Astrocyte (in vitro differentiated cells and primary cell): ENCODE measurements around the gene RPL28. TPM values are rescaled to one million over a fixed set of nuclear protein-coding genes. Genes with fewer than 3 reads are reported as not detected.

Experiments
- DNase-seq: peaks from one replicate; pipeline ENCODE4 v3.0.0-alpha.2; 2010; ENCODE audit warnings: low read depth
- FAIRE-seq: peaks from 2 replicates; lab custom pipeline; 2011; peaks lifted over from hg19 to GRCh38; lab: Jason Lieb, UNC
- H2AFZ ChIP-seq: 2 replicates; pipeline ENCODE4 v1.6.0; 2012; ENCODE audit warnings: low read depth, low read length, inconsistent platforms
- H3K27ac ChIP-seq: 2 replicates; pipeline ENCODE4 v1.5.1; 2011; ENCODE audit warnings: low read depth, low read length, inconsistent platforms
- H3K27me3 ChIP-seq: 2 replicates; pipeline ENCODE4 v1.6.0; 2011; ENCODE audit warnings: low read length, inconsistent platforms; ENCODE audit not compliant: insufficient read depth
- H3K36me3 ChIP-seq: 2 replicates; pipeline ENCODE4 v1.5.1; 2011; ENCODE audit warnings: low read length, inconsistent platforms; ENCODE audit not compliant: insufficient read depth
- H3K4me1 ChIP-seq: 2 replicates; pipeline ENCODE4 v1.5.1; 2011; ENCODE audit warnings: low read length, inconsistent platforms; ENCODE audit not compliant: insufficient read depth
- H3K4me2 ChIP-seq: 2 replicates; pipeline ENCODE4 v1.6.0; 2012; ENCODE audit warnings: low read length, inconsistent platforms
- H3K4me3 ChIP-seq: 2 replicates; pipeline ENCODE4 v1.5.1; 2011; ENCODE audit warnings: low read depth, mild to moderate bottlenecking, low read length, inconsistent platforms; ENCODE audit not compliant: insufficient read depth
- H3K79me2 ChIP-seq: 2 replicates; pipeline ENCODE4 v1.6.0; 2012; ENCODE audit warnings: mild to moderate bottlenecking, low read length, inconsistent platforms; ENCODE audit not compliant: insufficient read depth
- H3K9ac ChIP-seq: 2 replicates; pipeline ENCODE4 v1.6.0; 2012; ENCODE audit warnings: mild to moderate bottlenecking, low read length, inconsistent platforms
- H3K9me3 ChIP-seq: 2 replicates; pipeline ENCODE4 v1.5.1; 2012; ENCODE audit warnings: low read depth, mild to moderate bottlenecking, low read length, inconsistent platforms; ENCODE audit not compliant: insufficient read depth
- H4K20me1 ChIP-seq: 2 replicates; pipeline ENCODE4 v1.6.0; 2012; ENCODE audit warnings: low read length, inconsistent platforms; ENCODE audit not compliant: insufficient read depth
- H3K27ac Mint-ChIP-seq: one replicate; pipeline ENCODE4 v1.8.0; 2021; ENCODE audit warnings: mild to moderate bottlenecking, mixed read lengths; ENCODE audit not compliant: unreplicated experiment
- H3K27me3 Mint-ChIP-seq: one replicate; pipeline ENCODE4 v1.8.0; 2021; ENCODE audit warnings: low read depth, mixed read lengths; ENCODE audit not compliant: unreplicated experiment
- H3K36me3 Mint-ChIP-seq: one replicate; pipeline ENCODE4 v1.8.0; 2021; ENCODE audit warnings: low read depth, mixed read lengths; ENCODE audit not compliant: unreplicated experiment
- H3K4me1 Mint-ChIP-seq: one replicate; pipeline ENCODE4 v1.8.0; 2021; ENCODE audit warnings: low read depth, mixed read lengths; ENCODE audit not compliant: unreplicated experiment
- H3K4me3 Mint-ChIP-seq: one replicate; pipeline ENCODE4 v1.8.0; 2021; ENCODE audit warnings: mild to moderate bottlenecking, moderate library complexity, mixed read lengths; ENCODE audit not compliant: unreplicated experiment
- H3K9me3 Mint-ChIP-seq: one replicate; pipeline ENCODE4 v1.8.0; 2021; ENCODE audit warnings: mild to moderate bottlenecking, mixed read lengths; ENCODE audit not compliant: unreplicated experiment
- CTCF ChIP-seq: IDR thresholded peaks from 2 replicates; pipeline ENCODE4 v1.5.1; 2011; ENCODE audit warnings: low read depth, mild to moderate bottlenecking, inconsistent platforms, low read length, moderate library complexity; ENCODE audit not compliant: insufficient read depth
- EZH2 ChIP-seq: IDR thresholded peaks from 2 replicates; pipeline ENCODE4 v1.6.1; 2012; ENCODE audit warnings: mild to moderate bottlenecking, low read length, inconsistent platforms; ENCODE audit not compliant: insufficient read depth
- total RNA-seq: library from RNA; stranded (reverse); gene quantifications from 2 replicates; pipeline ENCODE4 v1.2.1, GENCODE V29; 2021

The RPL28 gene
- total RNA-seq, 1 donor from 2014 or later: 2,072 TPM

- H3K4me3 ChIP-seq: no peak overlapping the region
- H3K4me2 ChIP-seq: no peak overlapping the region
- H3K79me2 ChIP-seq: peaks cover 7% of the 10 kb centered on the region
- H3K4me1 Mint-ChIP-seq: peaks cover 18% of the 10 kb centered on the region
- no peak overlapping the region for H3K4me3 Mint-ChIP-seq
- peaks cover 15% of the 10 kb centered on the region for H3K36me3 Mint-ChIP-seq
- H3K27ac Mint-ChIP-seq: no peak overlapping the region
- no peaks in the 10 kb centered on the region for H3K27me3 ChIP-seq
- no peaks in the 10 kb centered on the region for H3K9me3 ChIP-seq
- H3K4me1 ChIP-seq: peaks cover 15% of the 10 kb centered on the region
- H3K27ac ChIP-seq: no peak overlapping the region
- H3K36me3 ChIP-seq: no peaks in the 10 kb centered on the region
- no peaks in the 10 kb centered on the region for H3K9me3 Mint-ChIP-seq
- TF ChIP-seq CTCF (no peak), EZH2 (no peak)
- no peaks in the 10 kb centered on the region for H3K27me3 Mint-ChIP-seq
- DNase-seq: no peak
- no peak for FAIRE-seq
- H2AFZ ChIP-seq: no peak overlapping the region
- peaks cover 6% of the 10 kb centered on the region for H4K20me1 ChIP-seq
- no peak overlapping the region for H3K9ac ChIP-seq
These were observed 40.5 kb upstream of the RPL28 start for GRCh38 chr19:55345101-55345817.

GRCh38 chr19:55345818-55346724 lies 39.7 kb upstream of the RPL28 start:
- FAIRE-seq (no peak), DNase-seq (no peak)
- no peak for TF ChIP-seq EZH2
- TF ChIP-seq CTCF: no peak
- peaks cover 15% of the 10 kb centered on the region for H3K36me3 Mint-ChIP-seq
- Histone ChIP-seq H3K4me3 (no peak overlapping the region), H3K79me2 (peaks cover 3% of the 10 kb centered on the region), H3K27ac (no peak overlapping the region), H3K9me3 (no peaks in the 10 kb centered on the region), H3K36me3 (no peaks in the 10 kb centered on the region), H3K4me1 (peaks cover 8% of the 10 kb centered on the region), H3K27me3 (no peaks in the 10 kb centered on the region), H4K20me1 (peaks cover 6% of the 10 kb centered on the region), H3K9ac (no peak overlapping the region), H3K4me2 (no peak overlapping the region), H2AFZ (no peak overlapping the region)
- H3K4me1 Mint-ChIP-seq: peaks cover 18% of the 10 kb centered on the region
- H3K27ac Mint-ChIP-seq: no peak overlapping the region
- H3K27me3 Mint-ChIP-seq: peaks cover 6% of the 10 kb centered on the region
- H3K4me3 Mint-ChIP-seq: no peak overlapping the region
- H3K9me3 Mint-ChIP-seq: no peaks in the 10 kb centered on the region
